ENCODE results near the gene ATP9B. TPM values are rescaled to one million over a fixed set of nuclear protein-coding genes. Genes with fewer than 3 reads are reported as not detected.

The ATP9B gene
- total RNA-seq, 1 experiment from 2014 or later: 17.8 TPM

DNA sequence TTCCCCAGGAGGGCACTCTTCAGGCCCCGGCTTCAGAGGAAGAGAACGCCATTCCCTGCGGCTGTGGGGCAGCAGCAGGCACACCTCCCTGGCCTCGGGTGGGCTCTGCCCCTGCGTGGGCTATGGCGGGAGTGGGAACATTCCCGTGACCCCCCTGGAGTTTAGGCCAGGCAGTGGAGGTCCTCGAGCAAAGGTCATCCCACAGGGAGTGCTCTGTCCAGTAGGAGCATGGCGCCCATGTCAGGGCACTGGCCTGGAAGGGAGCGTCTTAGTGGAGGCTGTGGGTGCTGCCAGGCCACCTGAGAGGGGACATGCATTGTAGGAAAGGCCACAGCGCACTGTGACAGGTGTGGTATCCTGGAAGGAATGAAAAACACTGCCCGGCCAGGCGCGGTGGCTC lies 317.4 kb downstream of the ATP9B start:
- Histone ChIP-seq H3K79me2 (ENCODE audit: insufficient read depth, low read length) (no peaks in the 10 kb centered on the region), H3K4me1 (ENCODE audit: control insufficient read depth in 1 of 2, insufficient read depth in 2 of 2, low read length in 2 of 2) (no peaks in the 10 kb centered on the region), H3K9me2 (ENCODE audit: insufficient read depth) (no peaks in the 10 kb centered on the region), H3K4me3 (replicated peaks in 1 of 2; ENCODE audit: low read depth in 1 of 2, low read length in 2 of 2) (no peak overlapping the region), H3K36me3 (ENCODE audit: control insufficient read depth in 1 of 2, insufficient read depth in 2 of 2, low read length in 2 of 2) (no peaks in the 10 kb centered on the region), H3K9ac (ENCODE audit: low read length) (no peak overlapping the region), H3K9me3 (ENCODE audit: control insufficient read depth in 1 of 2, insufficient read depth in 1 of 2, low read depth in 1 of 2, low read length in 2 of 2) (no peaks in the 10 kb centered on the region), H2AFZ (ENCODE audit: low read depth, low read length, poor library complexity, severe bottlenecking) (no peak overlapping the region), H4K20me1 (ENCODE audit: insufficient read depth) (no peaks in the 10 kb centered on the region), H3K4me2 (ENCODE audit: low read length) (no peak overlapping the region), H3K27me3 (ENCODE audit: insufficient read depth, low read length) (no peaks in the 10 kb centered on the region), H3K27ac (ENCODE audit: low read depth, low read length) (no peak overlapping the region)
- RAD21 ChIA-PET (ENCODE audit: low non-redundant PET in 1 of 2, low total read pairs in 2 of 2, uncharacterized antibody in 2 of 2, unreplicated experiment in 2 of 2): no interaction called here
- intact Hi-C loops (cut with micrococcal nuclease): no loop called here
- no TSS peak for BruUV-seq (replicated peaks)
- CTCF ChIA-PET: no interaction called here
- ATAC-seq: no peak
- POLR2A ChIA-PET: no interaction called here
- no peak for DNase-seq (ENCODE audit: low read depth, low spot score)
- TF ChIP-seq CEBPB (IDR thresholded peaks at IDR 0.05; ENCODE audit: low read depth) (no peak), FOSL1 (IDR thresholded peaks at IDR 0.05; ENCODE audit: low read depth) (no peak), SIN3A (IDR thresholded peaks at IDR 0.05; ENCODE audit: low read depth) (no peak), SRF (IDR thresholded peaks at IDR 0.05; ENCODE audit: low read depth) (no peak), TCF7L2 (IDR thresholded peaks at IDR 0.05; ENCODE audit: borderline replicate concordance, extremely low read depth, insufficient read depth, insufficient read length) (no peak), EZH2 (IDR thresholded peaks at IDR 0.05) (no peak), EZH2phosphoT487 (IDR thresholded peaks at IDR 0.05; ENCODE audit: borderline replicate concordance) (no peak), ZFX (IDR thresholded peaks at IDR 0.05) (no peak), SP1 (IDR thresholded peaks at IDR 0.05; ENCODE audit: low read depth) (no peak), ELF1 (IDR thresholded peaks at IDR 0.05; ENCODE audit: borderline replicate concordance, low read depth) (no peak)
- TF ChIP-seq, protein P1, sequence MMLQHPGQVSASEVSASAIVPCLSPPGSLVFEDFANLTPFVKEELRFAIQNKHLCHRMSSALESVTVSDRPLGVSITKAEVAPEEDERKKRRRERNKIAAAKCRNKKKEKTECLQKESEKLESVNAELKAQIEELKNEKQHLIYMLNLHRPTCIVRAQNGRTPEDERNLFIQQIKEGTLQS (IDR thresholded peaks at IDR 0.05): no peak

DNA sequence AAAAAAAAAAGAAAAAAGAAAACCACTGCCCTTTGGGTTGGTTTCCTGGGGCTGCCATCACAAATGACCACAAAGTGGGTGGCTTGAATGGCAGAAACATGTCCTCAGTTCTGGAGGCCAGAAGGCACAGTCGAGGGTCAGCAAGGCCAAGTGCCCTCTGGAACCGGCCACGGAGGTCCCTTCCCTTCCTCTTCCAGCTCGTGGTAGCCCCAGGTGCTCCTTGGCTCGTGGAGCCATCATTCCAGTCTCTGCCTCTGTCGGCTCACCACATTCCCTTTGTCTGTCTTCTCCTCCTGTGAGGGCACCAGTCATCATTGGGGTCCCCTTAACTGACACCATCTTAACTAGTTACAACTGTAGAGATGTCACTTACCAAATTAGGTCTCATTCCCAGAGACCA lies 318.0 kb downstream of the ATP9B start:
- BruUV-seq (replicated peaks): no TSS peak
- Histone ChIP-seq H3K4me2 (ENCODE audit: low read length) (no peak overlapping the region), H3K9ac (ENCODE audit: low read length) (no peak overlapping the region), H3K9me2 (ENCODE audit: insufficient read depth) (no peaks in the 10 kb centered on the region), H3K36me3 (ENCODE audit: control insufficient read depth in 1 of 2, insufficient read depth in 2 of 2, low read length in 2 of 2) (no peaks in the 10 kb centered on the region), H2AFZ (ENCODE audit: low read depth, low read length, poor library complexity, severe bottlenecking) (no peak overlapping the region), H3K27ac (ENCODE audit: low read depth, low read length) (no peak overlapping the region), H3K27me3 (ENCODE audit: insufficient read depth, low read length) (no peaks in the 10 kb centered on the region), H3K9me3 (ENCODE audit: control insufficient read depth in 1 of 2, insufficient read depth in 1 of 2, low read depth in 1 of 2, low read length in 2 of 2) (no peaks in the 10 kb centered on the region), H3K79me2 (ENCODE audit: insufficient read depth, low read length) (no peaks in the 10 kb centered on the region), H3K4me1 (ENCODE audit: control insufficient read depth in 1 of 2, insufficient read depth in 2 of 2, low read length in 2 of 2) (no peaks in the 10 kb centered on the region), H3K4me3 (replicated peaks in 1 of 2; ENCODE audit: low read depth in 1 of 2, low read length in 2 of 2) (no peak overlapping the region), H4K20me1 (ENCODE audit: insufficient read depth) (no peaks in the 10 kb centered on the region)
- ChIA-PET RAD21 (ENCODE audit: low non-redundant PET in 1 of 2, low total read pairs in 2 of 2, uncharacterized antibody in 2 of 2, unreplicated experiment in 2 of 2) (no interaction called here), CTCF (no interaction called here), POLR2A (no interaction called here)
- DNase-seq (ENCODE audit: low read depth, low spot score): no peak
- TF ChIP-seq EZH2 (IDR thresholded peaks at IDR 0.05) (no peak), TCF7L2 (IDR thresholded peaks at IDR 0.05; ENCODE audit: borderline replicate concordance, extremely low read depth, insufficient read depth, insufficient read length) (no peak), JUND (IDR thresholded peaks at IDR 0.05) (no peak), EGR1 (IDR thresholded peaks at IDR 0.05; ENCODE audit: low read depth) (no peak)
- TF ChIP-seq, protein P2, sequence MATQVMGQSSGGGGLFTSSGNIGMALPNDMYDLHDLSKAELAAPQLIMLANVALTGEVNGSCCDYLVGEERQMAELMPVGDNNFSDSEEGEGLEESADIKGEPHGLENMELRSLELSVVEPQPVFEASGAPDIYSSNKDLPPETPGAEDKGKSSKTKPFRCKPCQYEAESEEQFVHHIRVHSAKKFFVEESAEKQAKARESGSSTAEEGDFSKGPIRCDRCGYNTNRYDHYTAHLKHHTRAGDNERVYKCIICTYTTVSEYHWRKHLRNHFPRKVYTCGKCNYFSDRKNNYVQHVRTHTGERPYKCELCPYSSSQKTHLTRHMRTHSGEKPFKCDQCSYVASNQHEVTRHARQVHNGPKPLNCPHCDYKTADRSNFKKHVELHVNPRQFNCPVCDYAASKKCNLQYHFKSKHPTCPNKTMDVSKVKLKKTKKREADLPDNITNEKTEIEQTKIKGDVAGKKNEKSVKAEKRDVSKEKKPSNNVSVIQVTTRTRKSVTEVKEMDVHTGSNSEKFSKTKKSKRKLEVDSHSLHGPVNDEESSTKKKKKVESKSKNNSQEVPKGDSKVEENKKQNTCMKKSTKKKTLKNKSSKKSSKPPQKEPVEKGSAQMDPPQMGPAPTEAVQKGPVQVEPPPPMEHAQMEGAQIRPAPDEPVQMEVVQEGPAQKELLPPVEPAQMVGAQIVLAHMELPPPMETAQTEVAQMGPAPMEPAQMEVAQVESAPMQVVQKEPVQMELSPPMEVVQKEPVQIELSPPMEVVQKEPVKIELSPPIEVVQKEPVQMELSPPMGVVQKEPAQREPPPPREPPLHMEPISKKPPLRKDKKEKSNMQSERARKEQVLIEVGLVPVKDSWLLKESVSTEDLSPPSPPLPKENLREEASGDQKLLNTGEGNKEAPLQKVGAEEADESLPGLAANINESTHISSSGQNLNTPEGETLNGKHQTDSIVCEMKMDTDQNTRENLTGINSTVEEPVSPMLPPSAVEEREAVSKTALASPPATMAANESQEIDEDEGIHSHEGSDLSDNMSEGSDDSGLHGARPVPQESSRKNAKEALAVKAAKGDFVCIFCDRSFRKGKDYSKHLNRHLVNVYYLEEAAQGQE (IDR thresholded peaks at IDR 0.05; ENCODE audit: low read depth): no peak
- intact Hi-C loops (cut with micrococcal nuclease): no loop called here
- ATAC-seq: no peak

Data from HCT116 (cell line).